GM23248 (cell line): ENCODE data around the gene SRSF7. TPM values are rescaled to one million over a fixed set of nuclear protein-coding genes. Genes with fewer than 3 reads are reported as not detected.

Source experiments
- DNase-seq: peaks from one replicate; pipeline ENCODE4 v3.0.0-alpha.2; 2015
- H2AFZ ChIP-seq: fragments of 200-600 bp; sonication (generic); 2 replicates; pipeline ENCODE4 v1.6.1; 2016; ENCODE audit warnings: antibody characterized with exemption
- H3F3A ChIP-seq: fragments of 200-600 bp; sonication (generic); 2 replicates; pipeline ENCODE4 v1.6.1; 2016; ENCODE audit warnings: mild to moderate bottlenecking, antibody characterized with exemption, mixed run types; ENCODE audit not compliant: insufficient read depth
- H3K27ac ChIP-seq: fragments of 200-600 bp; sonication (generic); 2 replicates; pipeline ENCODE4 v1.5.1; 2016; ENCODE audit warnings: mild to moderate bottlenecking
- H3K27me3 ChIP-seq: fragments of 200-600 bp; sonication (generic); replicated peaks from 2 replicates; pipeline ENCODE4 v1.6.1; 2016; ENCODE audit warnings: mild to moderate bottlenecking; ENCODE audit not compliant: insufficient read depth
- H3K36me3 ChIP-seq: fragments of 200-600 bp; sonication (generic); 2 replicates; pipeline ENCODE4 v1.6.1; 2016; ENCODE audit warnings: low read depth, mild to moderate bottlenecking
- H3K4me1 ChIP-seq: fragments of 200-600 bp; sonication (generic); 2 replicates; pipeline ENCODE4 v1.6.1; 2016; ENCODE audit warnings: mild to moderate bottlenecking; ENCODE audit not compliant: insufficient read depth
- H3K4me2 ChIP-seq: fragments of 200-600 bp; sonication (generic); one replicate; pipeline ENCODE4 v1.6.1; 2016; ENCODE audit warnings: mild to moderate bottlenecking; ENCODE audit not compliant: unreplicated experiment
- H3K4me3 ChIP-seq: fragments of 200-600 bp; sonication (generic); 2 replicates; pipeline ENCODE4 v1.5.1; 2016; ENCODE audit warnings: mild to moderate bottlenecking
- H3K79me2 ChIP-seq: fragments of 200-600 bp; sonication (generic); 2 replicates; pipeline ENCODE4 v1.6.1; 2016; ENCODE audit warnings: mild to moderate bottlenecking; ENCODE audit not compliant: insufficient read depth
- H3K9ac ChIP-seq: fragments of 200-600 bp; sonication (generic); 2 replicates; pipeline ENCODE4 v1.6.1; 2016; ENCODE audit warnings: mild to moderate bottlenecking
- H3K9me2 ChIP-seq: fragments of 200-600 bp; sonication (generic); 2 replicates; pipeline ENCODE4 v1.6.1; 2016; ENCODE audit warnings: mixed run types, mild to moderate bottlenecking, moderate library complexity; ENCODE audit not compliant: insufficient read depth
- H3K9me3 ChIP-seq: fragments of 200-600 bp; sonication (generic); one replicate; pipeline ENCODE4 v1.6.1; 2017; ENCODE audit warnings: low read depth
- H4K20me1 ChIP-seq: fragments of 200-600 bp; sonication (generic); 2 replicates; pipeline ENCODE4 v1.6.0; 2016; ENCODE audit not compliant: insufficient read depth
- EZH2 ChIP-seq: fragments of 200-600 bp; sonication (generic); IDR thresholded peaks from 2 replicates; pipeline ENCODE4 v1.6.1; 2018; ENCODE audit warnings: antibody characterized with exemption, mild to moderate bottlenecking; ENCODE audit not compliant: insufficient read depth, poor library complexity, severe bottlenecking
- EZH2phosphoT487 ChIP-seq: fragments of 200-600 bp; sonication (generic); IDR thresholded peaks from 2 replicates; pipeline ENCODE4 v1.6.1; 2018; ENCODE audit warnings: antibody characterized with exemption, moderate library complexity, mild to moderate bottlenecking, low read depth; ENCODE audit not compliant: insufficient read depth
- WGBS, 2 experiments: methylation state at CpG; one replicate each; pipeline ENCODE4 v1.1.6; 2015 to 2017; ENCODE audit warnings: low lambda C conversion rate in 2 of 2, low coverage in 1 of 2; ENCODE audit errors: missing lambda C conversion rate in 2 of 2; 5-methylcytosine and 5-hydroxymethylcytosine counted together
- in situ Hi-C: fragments of 300-500 bp; cut with MboI; formaldehyde crosslinking; loops from 2 replicates; pipeline ENCODE4 v1.15.0; 2020
- polyA plus RNA-seq: library from polyadenylated mRNA; unstranded; fragments of >200 nt; fragmentation: Nextera tagmentation; extraction: Ambion mirVana; gene quantifications from 2 replicates; pipeline ENCODE4 v1.2.1, GENCODE V29; 2016
- total RNA-seq: library from RNA; depleted of rRNA; stranded (reverse); fragments of >200 nt; shearing (Covaris generic); gene quantifications from 2 replicates; pipeline ENCODE4 v1.2.3, GENCODE V29; 2014

SRSF7 gene
- total and polyA plus RNA-seq, 2 experiments from 2014 or later: 86.5 to 156 TPM

DNA sequence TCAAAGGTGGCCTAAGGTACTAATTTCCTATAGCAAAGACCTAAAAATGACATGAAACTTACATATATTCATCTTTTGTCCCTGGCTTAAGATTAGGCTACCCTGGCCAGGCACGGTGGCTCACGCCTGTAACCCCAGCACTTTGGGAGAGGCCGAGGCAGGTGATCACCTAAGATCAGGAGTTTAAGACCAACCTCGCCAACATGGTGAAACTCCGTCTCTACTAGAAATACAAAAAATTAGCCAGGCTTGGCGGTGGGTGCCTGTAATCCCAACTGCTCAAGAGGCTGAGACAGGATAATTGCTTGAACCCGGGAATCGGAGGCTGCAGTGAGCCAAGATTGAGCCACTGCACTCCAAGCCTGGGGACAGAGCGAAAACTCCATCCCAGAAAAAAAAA is 5.9 kb downstream of the SRSF7 start:
- no peak overlapping the region for H3K4me3 ChIP-seq
- no peak overlapping the region for H2AFZ ChIP-seq
- no peak overlapping the region for H3K4me2 ChIP-seq
- H3F3A ChIP-seq: peaks cover 84% of the 10 kb centered on the region
- WGBS, 2 experiments: 77 to 80% methylated on average over 9 of the region's 9 CpGs
- no peak overlapping the region for H3K9ac ChIP-seq
- H3K9me2 ChIP-seq: no peaks in the 10 kb centered on the region
- peaks cover 79% of the 10 kb centered on the region for H3K36me3 ChIP-seq
- in situ Hi-C loops: no loop called here
- no peak for DNase-seq
- H3K27me3 ChIP-seq: no peaks in the 10 kb centered on the region
- no peak overlapping the region for H3K27ac ChIP-seq
- peaks cover 5% of the 10 kb centered on the region for H3K4me1 ChIP-seq
- TF ChIP-seq EZH2phosphoT487: no peak
- no peak for TF ChIP-seq EZH2
- peaks cover 9% of the 10 kb centered on the region; the same call in 1 of the 2 replicates for H4K20me1 ChIP-seq
- peaks cover 83% of the 10 kb centered on the region for H3K79me2 ChIP-seq
- H3K9me3 ChIP-seq: no peaks in the 10 kb centered on the region

DNA sequence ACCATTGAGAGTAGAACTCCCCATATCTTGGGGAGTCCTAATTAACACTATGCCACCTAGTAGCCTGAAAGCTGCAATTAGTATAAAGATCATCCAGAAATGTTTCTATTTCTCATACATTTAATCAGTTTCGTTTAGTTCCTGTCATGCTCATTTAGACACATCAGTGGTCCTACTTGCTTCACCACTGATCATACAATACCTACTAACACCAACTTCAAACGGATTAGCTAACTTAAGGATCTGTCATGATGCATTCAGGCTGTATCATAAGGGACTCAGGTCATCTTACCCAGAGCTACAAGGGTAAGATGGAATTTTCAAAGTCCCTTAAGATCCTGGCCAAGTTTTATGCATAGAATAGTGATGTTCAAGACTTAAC is 6.8 kb downstream of the SRSF7 start:
- H3K27me3 ChIP-seq: no peaks in the 10 kb centered on the region
- H2AFZ ChIP-seq: no peak overlapping the region
- H3K4me1 ChIP-seq: peaks cover 3% of the 10 kb centered on the region
- DNase-seq: no peak
- H3K36me3 ChIP-seq: peaks cover 81% of the 10 kb centered on the region
- TF ChIP-seq EZH2 (no peak), EZH2phosphoT487 (no peak)
- peak overlapping the region; percentile 25; the same call in 1 of the 2 replicates for H3K9ac ChIP-seq
- H3K4me3 ChIP-seq: no peak overlapping the region
- 22 to 30% methylated on average over 2 of the region's 2 CpGs for WGBS, 2 experiments
- H3K9me3 ChIP-seq: no peaks in the 10 kb centered on the region
- no peaks in the 10 kb centered on the region for H3K9me2 ChIP-seq
- H3F3A ChIP-seq: peaks cover 85% of the 10 kb centered on the region
- in situ Hi-C loops: no loop called here
- peaks cover 83% of the 10 kb centered on the region for H3K79me2 ChIP-seq
- peaks cover 1% of the 10 kb centered on the region; the same call in 1 of the 2 replicates for H4K20me1 ChIP-seq
- H3K4me2 ChIP-seq: no peak overlapping the region
- H3K27ac ChIP-seq: no peak overlapping the region

DNA sequence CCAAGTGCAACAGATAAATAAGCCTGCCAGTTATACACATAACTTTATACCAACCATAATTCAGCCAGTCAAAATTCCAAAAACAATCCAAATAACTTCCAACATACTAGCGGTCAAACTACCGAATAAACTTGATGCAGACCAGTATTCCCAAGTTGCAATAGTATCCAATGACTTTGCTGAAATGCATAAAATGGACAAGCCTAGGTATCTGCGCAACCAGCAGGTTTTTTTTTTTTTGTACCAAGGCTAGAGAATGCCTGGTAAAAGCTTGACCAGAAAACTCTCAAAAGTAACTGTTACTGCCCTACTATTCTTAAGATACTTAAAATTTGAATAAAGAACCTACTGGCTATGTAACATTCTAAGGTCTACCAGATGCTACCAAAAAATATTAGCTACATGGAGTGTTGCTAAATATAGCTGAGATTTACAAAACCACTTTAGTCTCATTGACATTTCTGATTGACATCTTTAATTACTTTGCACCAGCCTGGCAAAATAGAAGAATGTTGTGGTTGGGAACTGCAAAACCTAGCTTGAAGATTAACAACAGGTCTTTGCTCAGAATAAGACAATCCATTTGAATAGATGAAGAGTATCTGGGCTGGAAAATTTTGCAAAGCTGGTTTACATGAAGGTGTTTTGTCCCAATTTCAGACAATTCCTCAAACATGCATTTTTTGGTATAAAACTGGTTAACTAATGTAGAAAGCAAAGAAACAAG is 7.3 kb downstream of the SRSF7 start:
- Histone ChIP-seq H3K36me3 (peaks cover 75% of the 10 kb centered on the region), H3K27me3 (no peaks in the 10 kb centered on the region), H3K79me2 (peaks cover 83% of the 10 kb centered on the region), H3K9me2 (no peaks in the 10 kb centered on the region), H3K27ac (no peak overlapping the region), H3F3A (peaks cover 85% of the 10 kb centered on the region), H2AFZ (no peak overlapping the region), H3K4me2 (no peak overlapping the region), H3K4me1 (no peaks in the 10 kb centered on the region), H4K20me1 (no peaks in the 10 kb centered on the region), H3K9me3 (no peaks in the 10 kb centered on the region), H3K4me3 (no peak overlapping the region), H3K9ac (no peak overlapping the region)
- TF ChIP-seq EZH2 (no peak), EZH2phosphoT487 (no peak)
- in situ Hi-C loops: no loop called here
- 97 to 98% methylated on average over 3 of the region's 3 CpGs for WGBS, 2 experiments
- DNase-seq: no peak

DNA sequence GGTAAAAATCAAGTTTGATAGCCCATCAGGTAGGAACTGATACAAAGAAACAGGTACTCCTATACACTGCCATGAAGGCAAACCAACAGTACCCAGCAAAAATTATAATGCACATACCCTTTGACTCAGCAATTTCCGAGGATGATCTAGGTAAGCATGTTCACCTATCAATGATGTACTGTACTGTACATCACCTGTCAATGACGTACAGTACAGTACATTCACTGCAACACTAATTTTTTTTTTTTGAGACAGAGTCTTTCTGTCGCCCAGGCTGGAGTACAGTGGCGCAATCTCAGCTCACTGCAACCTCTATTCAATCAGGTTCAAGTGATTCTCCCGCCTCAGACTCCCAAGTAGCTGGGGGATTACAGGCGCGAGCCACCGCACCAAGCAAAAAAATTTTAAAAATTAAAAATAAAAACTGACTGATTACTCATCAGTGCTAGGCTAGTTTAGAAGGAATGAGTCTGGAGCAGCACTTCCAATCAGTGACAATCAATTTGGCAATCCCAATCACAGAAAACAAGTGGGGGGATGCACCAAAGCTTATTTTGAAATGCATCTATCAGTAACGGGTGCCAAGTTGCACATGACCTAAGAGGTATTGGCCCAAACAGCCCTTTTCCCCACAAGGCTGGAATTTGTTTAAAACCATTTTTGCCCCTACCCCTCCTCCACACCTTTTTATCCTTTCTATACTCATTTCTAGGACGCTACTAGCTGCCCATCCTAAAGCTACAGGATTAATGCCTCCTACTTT is 8.2 kb downstream of the SRSF7 start:
- no peaks in the 10 kb centered on the region for H3K4me1 ChIP-seq
- no peak for TF ChIP-seq EZH2phosphoT487
- TF ChIP-seq EZH2: no peak
- WGBS, 2 experiments: 81 to 84% methylated on average over 10 of the region's 10 CpGs
- in situ Hi-C loops: no loop called here
- peaks cover 80% of the 10 kb centered on the region for H3K79me2 ChIP-seq
- no peak for DNase-seq
- no peaks in the 10 kb centered on the region for H3K9me3 ChIP-seq
- peaks cover 67% of the 10 kb centered on the region for H3K36me3 ChIP-seq
- H3K9ac ChIP-seq: no peak overlapping the region
- no peak overlapping the region for H3K4me3 ChIP-seq
- H3K27ac ChIP-seq: no peak overlapping the region
- H2AFZ ChIP-seq: no peak overlapping the region
- H3F3A ChIP-seq: peaks cover 76% of the 10 kb centered on the region
- H3K9me2 ChIP-seq: no peaks in the 10 kb centered on the region
- H4K20me1 ChIP-seq: no peaks in the 10 kb centered on the region
- H3K27me3 ChIP-seq: no peaks in the 10 kb centered on the region
- no peak overlapping the region for H3K4me2 ChIP-seq
